ENCODE data around the gene KSR1. TPM values are rescaled to one million over a fixed set of nuclear protein-coding genes. Genes with fewer than 3 reads are reported as not detected.
"Not testable (repeated sequence)": the region's sequence is repeated elsewhere in the genome, so short reads cannot be mapped to it uniquely, and the experiment has no call there.

KSR1 gene
- polyA plus RNA-seq, 1 of the 3 experiments (the other 2 are of a cell fraction) = 7.5 TPM

GRCh38 chr17:27635275-27635823 is 179.1 kb downstream of the KSR1 start (continued):
- TF ChIP-seq REST (IDR thresholded peaks at IDR 0.05; ENCODE audit: low read depth, low read length) (no peak), ZBTB33 (IDR thresholded peaks at IDR 0.05; ENCODE audit: borderline replicate concordance, low read depth) (no peak), JUND (IDR thresholded peaks at IDR 0.05) (no peak), MAX (IDR thresholded peaks at IDR 0.05; ENCODE audit: low read depth) (no peak), EP300 (IDR thresholded peaks at IDR 0.05; ENCODE audit: borderline replicate concordance in 1 of 2, low read depth in 1 of 2, low read length in 1 of 2) (no peak), NFIC (IDR thresholded peaks at IDR 0.05; ENCODE audit: borderline replicate concordance) (no peak), NRF1 (IDR thresholded peaks at IDR 0.05; ENCODE audit: low read depth, low read length) (no peak), POLR2AphosphoS5 (IDR thresholded peaks at IDR 0.05; ENCODE audit: low read depth, low read length) (no peak), SMC3 (IDR thresholded peaks at IDR 0.05; ENCODE audit: low read depth, low read length) (no peak)

- H3K9ac ChIP-seq; H3K4me1 ChIP-seq (ENCODE audit: control insufficient read depth in 1 of 2, insufficient read depth in 2 of 2, low read depth in 1 of 2, low read length in 1 of 2); H3K79me2 ChIP-seq (ENCODE audit: insufficient read depth); H3K27me3 ChIP-seq (ENCODE audit: insufficient read depth); H3F3A ChIP-seq (replicated peaks; ENCODE audit: insufficient read depth); H3K27ac ChIP-seq (ENCODE audit: low read depth in 2 of 2, low read length in 1 of 2); H2AFZ ChIP-seq (ENCODE audit: low read depth); H3K4me3 ChIP-seq (ENCODE audit: low read depth in 2 of 2, low read length in 1 of 2); DNase-seq; H3K36me3 ChIP-seq (replicated peaks in 1 of 2; ENCODE audit: control insufficient read depth in 1 of 2, insufficient read depth in 2 of 2, low read length in 1 of 2); H3K9me3 ChIP-seq; H4K20me1 ChIP-seq (ENCODE audit: insufficient read depth); H3K4me2 ChIP-seq; POLR2A ChIA-PET; H3K9me2 ChIP-seq: not testable (repeated sequence)
- CTCF ChIA-PET = interaction anchor here (1.0 to 1.5 kb wide), 3 partner anchors 31 to 244 kb away, joined by 3 to 4 read pairs (median 4); no protein-coding TSS in a partner anchor
- 72% methylated on average over 2 of the region's 3 CpGs for WGBS (ENCODE audit: low lambda C conversion rate)
Measured at GRCh38 chr17:27636005-27636520, 179.8 kb downstream of the KSR1 start.

GRCh38 chr17:27637818-27638217 is 181.6 kb downstream of the KSR1 start:
- H2AFZ ChIP-seq (ENCODE audit: low read depth); H3K36me3 ChIP-seq (replicated peaks in 1 of 2; ENCODE audit: control insufficient read depth in 1 of 2, insufficient read depth in 2 of 2, low read length in 1 of 2); H3K9me3 ChIP-seq; H3K4me2 ChIP-seq; H4K20me1 ChIP-seq (ENCODE audit: insufficient read depth); H3K4me3 ChIP-seq (ENCODE audit: low read depth in 2 of 2, low read length in 1 of 2); DNase-seq; H3K9me2 ChIP-seq; H3K4me1 ChIP-seq (ENCODE audit: control insufficient read depth in 1 of 2, insufficient read depth in 2 of 2, low read depth in 1 of 2, low read length in 1 of 2); H3K9ac ChIP-seq; H3K79me2 ChIP-seq (ENCODE audit: insufficient read depth); POLR2A ChIA-PET; H3K27ac ChIP-seq (ENCODE audit: low read depth in 2 of 2, low read length in 1 of 2); H3K27me3 ChIP-seq (ENCODE audit: insufficient read depth); H3F3A ChIP-seq (replicated peaks; ENCODE audit: insufficient read depth): not testable (repeated sequence)
- CTCF ChIA-PET = interaction anchor here (1.6 kb wide), 1 partner anchor 13 kb away, joined by 5 read pairs; no protein-coding TSS in a partner anchor
- WGBS (ENCODE audit: low lambda C conversion rate) = 85% methylated on average over 7 of the region's 7 CpGs

GRCh38 chr17:27638415-27638914 is 182.2 kb downstream of the KSR1 start:
- H3K9me3 ChIP-seq; DNase-seq; H3K9me2 ChIP-seq; H3K9ac ChIP-seq; H3K4me3 ChIP-seq (ENCODE audit: low read depth in 2 of 2, low read length in 1 of 2); H3F3A ChIP-seq (replicated peaks; ENCODE audit: insufficient read depth); H4K20me1 ChIP-seq (ENCODE audit: insufficient read depth); H3K27me3 ChIP-seq (ENCODE audit: insufficient read depth); H2AFZ ChIP-seq (ENCODE audit: low read depth); H3K27ac ChIP-seq (ENCODE audit: low read depth in 2 of 2, low read length in 1 of 2); H3K4me1 ChIP-seq (ENCODE audit: control insufficient read depth in 1 of 2, insufficient read depth in 2 of 2, low read depth in 1 of 2, low read length in 1 of 2); H3K36me3 ChIP-seq (replicated peaks in 1 of 2; ENCODE audit: control insufficient read depth in 1 of 2, insufficient read depth in 2 of 2, low read length in 1 of 2); POLR2A ChIA-PET; H3K4me2 ChIP-seq; H3K79me2 ChIP-seq (ENCODE audit: insufficient read depth): not testable (repeated sequence)
- WGBS (ENCODE audit: low lambda C conversion rate) = 75% methylated on average over 1 of the region's 5 CpGs
- CTCF ChIA-PET = interaction anchor here (1.6 kb wide), 1 partner anchor 13 kb away, joined by 5 read pairs; no protein-coding TSS in a partner anchor
